H4 (cell line): ENCODE measurements around the gene PLRG1. TPM values are rescaled to one million over a fixed set of nuclear protein-coding genes. Genes with fewer than 3 reads are reported as not detected.

Experiments used
- total RNA-seq: library from RNA; depleted of rRNA; stranded (reverse); fragments of >200 nt; shearing (Covaris generic); gene quantifications from 2 replicates; pipeline ENCODE4 v1.2.3, GENCODE V29; 2014; rRNA removed

PLRG1 gene
- total RNA-seq, 1 experiment from 2014 or later: 117 TPM

Other genes starting within 250 kb of the PLRG1 start
- gene DCHS2, start 58.6 kb downstream of the PLRG1 start, total RNA-seq: 0.29 and 0.53 TPM in 2 replicates
- gene FGB, start 12.6 kb upstream of the PLRG1 start, total RNA-seq: 1.2 TPM in 1 of 2 replicates, not detected in the other
- gene FGA, start 40.3 kb upstream of the PLRG1 start, total RNA-seq: not detected in 2 replicates
- not detected in 2 replicates for gene FGG, start 62.3 kb upstream of the PLRG1 start, total RNA-seq
- gene LRAT, start 193.6 kb upstream of the PLRG1 start, total RNA-seq: 0.14 and 0.21 TPM in 2 replicates
- gene RBM46, start 230.9 kb upstream of the PLRG1 start, total RNA-seq: not detected in 2 replicates